ENCODE results near the gene SLC13A4. TPM values are rescaled to one million over a fixed set of nuclear protein-coding genes. Genes with fewer than 3 reads are reported as not detected.
"Not testable (repeated sequence)": the region's sequence is repeated elsewhere in the genome, so short reads cannot be mapped to it uniquely, and the experiment has no call there.

SLC13A4 gene
- total RNA-seq, 4 donors from 2014 or later = not detected

GRCh38 chr7:135647755-135648154 is 80.2 kb downstream of the SLC13A4 start:
- DNase-seq (no peak), ATAC-seq (no peak)
- Histone ChIP-seq H3K36me3 (peaks cover 0 to 27% of the 10 kb centered on the region in 2 donors), H3K4me1 (no peaks in the 10 kb centered on the region), H3K4me3 (no peak overlapping the region), H3K27me3 (no peaks in the 10 kb centered on the region), H3K27ac (no peak overlapping the region), H3K9me3 (no peaks in the 10 kb centered on the region)
- in situ Hi-C loops (cut with MboI; ENCODE audit: low sequenced_read_pairs in 4 of 4) (loop anchor here in 3 of 4 donors (10.0 to 25.0 kb wide), 2 partner anchors 360 to 363 kb away; no protein-coding TSS in a partner anchor), intact Hi-C loops (cut with DNase I; ENCODE audit: low total_unique reads) (no loop called here)
- no peak for TF ChIP-seq CTCF (IDR thresholded peaks at IDR 0.05 in 4 of 5, conservative IDR thresholded peaks at IDR 0.05 in 1 of 5)
- TF ChIP-seq POLR2A (IDR thresholded peaks at IDR 0.05) = no peak

- no peak for DNase-seq
- no peaks in the 10 kb centered on the region for H3K9me3 ChIP-seq
- TF ChIP-seq POLR2A (IDR thresholded peaks at IDR 0.05) (no peak), CTCF (IDR thresholded peaks at IDR 0.05 in 4 of 5, conservative IDR thresholded peaks at IDR 0.05 in 1 of 5) (peak in 4 of 5 experiments; percentile 39 to 63 (median 50))
- no peak overlapping the region for H3K4me3 ChIP-seq
- H3K4me1 ChIP-seq = no peaks in the 10 kb centered on the region
- intact Hi-C loops (cut with DNase I; ENCODE audit: low total_unique reads) (loop anchor here (2.0 kb wide), 1 partner anchor 365 kb away; no protein-coding TSS in a partner anchor), in situ Hi-C loops (cut with MboI; ENCODE audit: low sequenced_read_pairs in 4 of 4) (loop anchor here in 3 of 4 donors (10.0 to 25.0 kb wide), 2 partner anchors 358 to 361 kb away; no protein-coding TSS in a partner anchor)
- H3K36me3 ChIP-seq = peaks cover 0 to 37% of the 10 kb centered on the region in 2 donors
- no peak overlapping the region for H3K27ac ChIP-seq
- peak in 1 of 2 donors; percentile 53 for ATAC-seq
- H3K27me3 ChIP-seq = no peaks in the 10 kb centered on the region
These were observed 82.6 kb downstream of the SLC13A4 start for GRCh38 chr7:135645296-135645904.

GRCh38 chr7:135644729-135645128 is 83.3 kb downstream of the SLC13A4 start:
- H3K4me3 ChIP-seq = no peak overlapping the region
- DNase-seq = no peak
- in situ Hi-C loops (cut with MboI; ENCODE audit: low sequenced_read_pairs in 4 of 4) = loop anchor here in 3 of 4 donors (10.0 to 25.0 kb wide), 2 partner anchors 357 to 360 kb away; no protein-coding TSS in a partner anchor
- no peak for ATAC-seq
- no peak overlapping the region for H3K27ac ChIP-seq
- peaks cover 0 to 42% of the 10 kb centered on the region in 2 donors for H3K36me3 ChIP-seq
- no peaks in the 10 kb centered on the region for H3K27me3 ChIP-seq
- no peaks in the 10 kb centered on the region for H3K9me3 ChIP-seq
- intact Hi-C loops (cut with DNase I; ENCODE audit: low total_unique reads) = loop anchor here (2.0 kb wide), 1 partner anchor 364 kb away; no protein-coding TSS in a partner anchor
- H3K4me1 ChIP-seq = no peaks in the 10 kb centered on the region
- TF ChIP-seq POLR2A (IDR thresholded peaks at IDR 0.05) (no peak), CTCF (IDR thresholded peaks at IDR 0.05 in 4 of 5, conservative IDR thresholded peaks at IDR 0.05 in 1 of 5) (no peak)

GRCh38 chr7:135644154-135644553 is 83.8 kb downstream of the SLC13A4 start:
- no peaks in the 10 kb centered on the region for H3K9me3 ChIP-seq
- H3K27ac ChIP-seq = no peak overlapping the region
- DNase-seq (no peak), ATAC-seq (no peak)
- H3K27me3 ChIP-seq = no peaks in the 10 kb centered on the region
- no peaks in the 10 kb centered on the region for H3K4me1 ChIP-seq
- in situ Hi-C loops (cut with MboI; ENCODE audit: low sequenced_read_pairs in 4 of 4) (loop anchor here in 3 of 4 donors (10.0 to 25.0 kb wide), 2 partner anchors 357 to 359 kb away; no protein-coding TSS in a partner anchor), intact Hi-C loops (cut with DNase I; ENCODE audit: low total_unique reads) (loop anchor here (2.0 kb wide), 1 partner anchor 363 kb away; no protein-coding TSS in a partner anchor)
- H3K36me3 ChIP-seq = peaks cover 0 to 47% of the 10 kb centered on the region in 2 donors
- no peak overlapping the region for H3K4me3 ChIP-seq
- TF ChIP-seq CTCF (IDR thresholded peaks at IDR 0.05 in 4 of 5, conservative IDR thresholded peaks at IDR 0.05 in 1 of 5) = no peak
- no peak for TF ChIP-seq POLR2A (IDR thresholded peaks at IDR 0.05)

GRCh38 chr7:135639690-135640089 is 88.3 kb downstream of the SLC13A4 start:
- H3K9me3 ChIP-seq; intact Hi-C loops (cut with DNase I; ENCODE audit: low total_unique reads); H3K4me3 ChIP-seq; H3K4me1 ChIP-seq; DNase-seq; ATAC-seq; H3K27ac ChIP-seq; H3K27me3 ChIP-seq: not testable (repeated sequence)
- peaks cover 0 to 58% of the 10 kb centered on the region in 2 donors for H3K36me3 ChIP-seq
- in situ Hi-C loops (cut with MboI; ENCODE audit: low sequenced_read_pairs in 4 of 4) = loop anchor here in 3 of 4 donors (10.0 to 25.0 kb wide), 2 partner anchors 352 to 355 kb away; no protein-coding TSS in a partner anchor

Data from gastrocnemius medialis (tissue), 4 donors.